Liver (tissue), 3 donors: ENCODE results near the gene DEFB131B.

Experiments used
- ATF3 ChIP-seq: IDR thresholded peaks from 2 replicates; pipeline ENCODE4 v1.6.1; 2016; ENCODE audit warnings: antibody characterized with exemption
- CTCF ChIP-seq: fragments of 150-350 bp; IDR thresholded peaks from 2 replicates; pipeline ENCODE4 v1.5.1; 2017; ENCODE audit warnings: improper control_type of control experiment, low read depth, low read length; ENCODE audit not compliant: missing input control
- EGR1 ChIP-seq, 2 donors: IDR thresholded peaks; 2 replicates each; pipeline ENCODE4 v1.6.1; 2016 to 2018; ENCODE audit warnings: antibody characterized with exemption in 2 of 2, low read depth in 2 of 2
- GABPA ChIP-seq, 2 donors: IDR thresholded peaks in 1 of 2; conservative IDR thresholded peaks in 1 of 2; 2 replicates each; pipeline ENCODE4 v1.6.1; 2016; ENCODE audit warnings: antibody characterized with exemption in 2 of 2, mild to moderate bottlenecking in 1 of 2, moderate library complexity in 1 of 2
- HNF4G ChIP-seq: IDR thresholded peaks from 2 replicates; pipeline ENCODE4 v1.6.1; 2016; ENCODE audit warnings: antibody characterized with exemption
- JUND ChIP-seq, 2 donors: IDR thresholded peaks; 2 replicates each; pipeline ENCODE4 v1.6.1; 2016; ENCODE audit warnings: antibody characterized with exemption in 2 of 2
- MAX ChIP-seq: IDR thresholded peaks from 2 replicates; pipeline ENCODE4 v1.6.1; 2016; ENCODE audit warnings: antibody characterized with exemption
- donor health status: healthy.
- donor health status: healthy.

GRCh38 chr11:71927820-71928736, 49.8 kb downstream of the DEFB131B start, which contains the start of gene XNDC1N:
- TF ChIP-seq CTCF, result no peak
- no peak for TF ChIP-seq EGR1 (IDR thresholded peaks at IDR 0.05; ENCODE audit: low read depth in 2 of 2)
- peak; percentile 88 to 95 for TF ChIP-seq GABPA (IDR thresholded peaks at IDR 0.05 in 1 of 2, conservative IDR thresholded peaks at IDR 0.05 in 1 of 2)
- TF ChIP-seq HNF4G, result peak; percentile 18
- TF ChIP-seq ATF3, result no peak
- TF ChIP-seq MAX, result no peak
- peak in 1 of 2 donors; percentile 25 for TF ChIP-seq JUND (IDR thresholded peaks at IDR 0.05)
